Activated CD8-positive, alpha-beta T cell treated with anti-CD3 and anti-CD28 coated beads, Interleukin-2, amount 10 ng/mL, durations not matched to agents 7 days and 5 days (primary cell): ENCODE data around the gene ADARB1. TPM values are rescaled to one million over a fixed set of nuclear protein-coding genes. Genes with fewer than 3 reads are reported as not detected.
"Not testable (repeated sequence)": the region's sequence is repeated elsewhere in the genome, so short reads cannot be mapped to it uniquely, and the experiment has no call there.

Experiments used
- ATAC-seq: fragments of 150-1000 bp; cut with Tn5 transposase; one replicate; pipeline ENCODE4 v1.10.0; 2021; ENCODE audit warnings: moderate library complexity
- CTCF ChIA-PET: fragments of 350-600 bp; sonication (Branson Sonifier 250); formaldehyde crosslinking; loops from one replicate; lab custom pipeline; 2021; ENCODE audit warnings: antibody characterized with exemption; lab: Charles Lee
- POLR2A ChIA-PET: fragments of 350-600 bp; sonication (Branson Sonifier 250); formaldehyde crosslinking; loops from one replicate; lab custom pipeline; 2021; ENCODE audit warnings: antibody characterized with exemption; lab: Charles Lee
- DNase-seq: peaks from one replicate; pipeline ENCODE4 v3.0.0-alpha.2; 2020
- H3K27ac Mint-ChIP-seq: one replicate; pipeline ENCODE4 v1.8.0; 2021; ENCODE audit warnings: mild to moderate bottlenecking, mixed read lengths
- H3K27me3 Mint-ChIP-seq: one replicate; pipeline ENCODE4 v1.8.0; 2021; ENCODE audit warnings: low read depth, mixed read lengths
- H3K36me3 Mint-ChIP-seq: one replicate; pipeline ENCODE4 v1.8.0; 2021; ENCODE audit warnings: low read depth, mixed read lengths
- H3K4me1 Mint-ChIP-seq: one replicate; pipeline ENCODE4 v1.8.0; 2021; ENCODE audit warnings: low read depth, mixed read lengths
- H3K4me3 Mint-ChIP-seq: one replicate; pipeline ENCODE4 v1.8.0; 2021; ENCODE audit warnings: mild to moderate bottlenecking, mixed read lengths
- H3K9me3 Mint-ChIP-seq: one replicate; pipeline ENCODE4 v1.8.0; 2022; ENCODE audit warnings: mixed read lengths; ENCODE audit not compliant: insufficient read depth
- total RNA-seq, 2 experiments: library from RNA; stranded (reverse); gene quantifications; one replicate each; pipeline ENCODE4 v1.2.3, GENCODE V29; 2021

Gene ADARB1
- total RNA-seq, 2 experiments from 2014 or later: 52.9 to 66.2 TPM

- ChIA-PET POLR2A (interaction anchor here (1.1 kb wide), 1 partner anchor 66 kb away, joined by 3 read pairs; no protein-coding TSS in a partner anchor), CTCF (interaction anchor here (0.5 to 5.0 kb wide), 2 partner anchors 189 to 382 kb away, joined by 3 to 154 read pairs; no protein-coding TSS in a partner anchor)
- ATAC-seq: no peak
Observed at GRCh38 chr21:45135122-45135521, 60.7 kb downstream of the ADARB1 start.

GRCh38 chr21:45135868-45136267 lies 61.5 kb downstream of the ADARB1 start:
- H3K36me3 Mint-ChIP-seq: peaks cover 12% of the 10 kb centered on the region
- no peak for DNase-seq
- H3K9me3 Mint-ChIP-seq: no peaks in the 10 kb centered on the region
- ATAC-seq: no peak
- H3K27ac Mint-ChIP-seq: no peak overlapping the region
- ChIA-PET CTCF (interaction anchor here (1.4 to 7.6 kb wide), 10 partner anchors 11 to 304 kb away, joined by 5 to 154 read pairs (median 44); partner anchors contain the start of gene SLX9), POLR2A (interaction anchor here (1.1 kb wide), 1 partner anchor 66 kb away, joined by 3 read pairs; no protein-coding TSS in a partner anchor)
- peaks cover 13% of the 10 kb centered on the region for H3K4me1 Mint-ChIP-seq
- H3K27me3 Mint-ChIP-seq: no peaks in the 10 kb centered on the region
- no peak overlapping the region for H3K4me3 Mint-ChIP-seq

More at GRCh38 chr21:45135122-45135521, 60.7 kb downstream of the ADARB1 start:
- H3K27ac Mint-ChIP-seq: no peak overlapping the region
- DNase-seq: no peak
- H3K4me3 Mint-ChIP-seq: no peak overlapping the region
- peaks cover 12% of the 10 kb centered on the region for H3K4me1 Mint-ChIP-seq
- no peaks in the 10 kb centered on the region for H3K9me3 Mint-ChIP-seq
- no peaks in the 10 kb centered on the region for H3K27me3 Mint-ChIP-seq
- peaks cover 12% of the 10 kb centered on the region for H3K36me3 Mint-ChIP-seq

GRCh38 chr21:45136500-45136899 lies 62.1 kb downstream of the ADARB1 start:
- Mint-ChIP-seq H3K27me3 (no peaks in the 10 kb centered on the region), H3K9me3 (no peaks in the 10 kb centered on the region), H3K4me3 (no peak overlapping the region), H3K4me1 (peaks cover 13% of the 10 kb centered on the region), H3K27ac (no peak overlapping the region), H3K36me3 (peaks cover 10% of the 10 kb centered on the region)
- ChIA-PET CTCF (interaction anchor here (0.6 to 7.6 kb wide), 35 partner anchors 8 to 342 kb away, joined by 3 to 162 read pairs (median 13); partner anchors contain the start of genes POFUT2 and SLX9), POLR2A (no interaction called here)
- no peak for DNase-seq
- no peak for ATAC-seq

- DNase-seq (peak; percentile 76), ATAC-seq (peak; percentile 43)
- Mint-ChIP-seq H3K27me3 (no peaks in the 10 kb centered on the region), H3K27ac (no peak overlapping the region), H3K36me3 (peaks cover 10% of the 10 kb centered on the region), H3K9me3 (no peaks in the 10 kb centered on the region), H3K4me1 (peaks cover 13% of the 10 kb centered on the region), H3K4me3 (no peak overlapping the region)
- ChIA-PET POLR2A (interaction anchor here (0.8 kb wide), 1 partner anchor 60 kb away, joined by 3 read pairs; no protein-coding TSS in a partner anchor), CTCF (interaction anchor here (0.6 to 7.6 kb wide), 46 partner anchors 9 to 414 kb away, joined by 3 to 162 read pairs (median 5); partner anchors contain the start of genes POFUT2 and SLX9)
Observed at GRCh38 chr21:45136927-45137611, 62.7 kb downstream of the ADARB1 start.

GRCh38 chr21:45137612-45137937 lies 63.2 kb downstream of the ADARB1 start:
- no peak for DNase-seq
- H3K27me3 Mint-ChIP-seq: no peaks in the 10 kb centered on the region
- CTCF ChIA-PET: interaction anchor here (1.0 to 7.6 kb wide), 47 partner anchors 9 to 455 kb away, joined by 3 to 162 read pairs (median 6); partner anchors contain the start of genes POFUT2 and SLX9
- ATAC-seq: no peak
- peak overlapping the region; percentile 3 for H3K27ac Mint-ChIP-seq
- H3K9me3 Mint-ChIP-seq: no peaks in the 10 kb centered on the region
- H3K4me1 Mint-ChIP-seq: peaks cover 11% of the 10 kb centered on the region
- POLR2A ChIA-PET: interaction anchor here (0.8 kb wide), 1 partner anchor 61 kb away, joined by 3 read pairs; no protein-coding TSS in a partner anchor
- H3K4me3 Mint-ChIP-seq: no peak overlapping the region
- H3K36me3 Mint-ChIP-seq: peaks cover 9% of the 10 kb centered on the region

- Mint-ChIP-seq H3K4me1 (peaks cover 10% of the 10 kb centered on the region), H3K4me3 (no peak overlapping the region), H3K27me3 (no peaks in the 10 kb centered on the region), H3K9me3 (no peaks in the 10 kb centered on the region), H3K27ac (no peak overlapping the region), H3K36me3 (peaks cover 10% of the 10 kb centered on the region)
- POLR2A ChIA-PET: interaction anchor here (0.6 kb wide), 1 partner anchor 89 kb away, joined by 3 read pairs; no protein-coding TSS in a partner anchor
- ATAC-seq: peak; percentile 56
- peak; percentile 80 for DNase-seq
- CTCF ChIA-PET: interaction anchor here (0.6 to 7.6 kb wide), 52 partner anchors 9 to 454 kb away, joined by 3 to 162 read pairs (median 6); partner anchors contain the start of genes POFUT2, SLX9 and UBE2G2
Observed at GRCh38 chr21:45138199-45139002, 64.0 kb downstream of the ADARB1 start.

- H3K9me3 Mint-ChIP-seq, DNase-seq, H3K27me3 Mint-ChIP-seq, H3K27ac Mint-ChIP-seq, H3K4me3 Mint-ChIP-seq, ATAC-seq, POLR2A ChIA-PET: not testable (repeated sequence)
- CTCF ChIA-PET: interaction anchor here (0.6 to 7.6 kb wide), 31 partner anchors 8 to 417 kb away, joined by 3 to 162 read pairs (median 13); partner anchors contain the start of genes POFUT2 and SLX9
- Mint-ChIP-seq H3K36me3 (peaks cover 10% of the 10 kb centered on the region), H3K4me1 (peaks cover 10% of the 10 kb centered on the region)
Observed at GRCh38 chr21:45139003-45139360, 64.6 kb downstream of the ADARB1 start.

- no peak for ATAC-seq
- Mint-ChIP-seq H3K36me3 (peaks cover 8% of the 10 kb centered on the region), H3K27me3 (no peaks in the 10 kb centered on the region), H3K4me1 (peaks cover 10% of the 10 kb centered on the region), H3K9me3 (no peaks in the 10 kb centered on the region), H3K27ac (peak overlapping the region; percentile 16), H3K4me3 (no peak overlapping the region)
- ChIA-PET CTCF (interaction anchor here (0.8 to 7.6 kb wide), 23 partner anchors 11 to 307 kb away, joined by 3 to 162 read pairs (median 8); partner anchors contain the start of gene POFUT2), POLR2A (no interaction called here)
- DNase-seq: no peak
Observed at GRCh38 chr21:45139473-45139872, 65.1 kb downstream of the ADARB1 start.

GRCh38 chr21:45140346-45140940 lies 66.1 kb downstream of the ADARB1 start:
- no peak overlapping the region for H3K4me3 Mint-ChIP-seq
- POLR2A ChIA-PET: interaction anchor here (0.6 kb wide), 1 partner anchor 602 kb away, joined by 3 read pairs; no protein-coding TSS in a partner anchor
- CTCF ChIA-PET: interaction anchor here (0.6 to 7.6 kb wide), 31 partner anchors 12 to 321 kb away, joined by 3 to 162 read pairs (median 5); partner anchors contain the start of gene POFUT2
- H3K4me1 Mint-ChIP-seq: peaks cover 10% of the 10 kb centered on the region
- no peak overlapping the region for H3K27ac Mint-ChIP-seq
- H3K27me3 Mint-ChIP-seq: no peaks in the 10 kb centered on the region
- peaks cover 7% of the 10 kb centered on the region for H3K36me3 Mint-ChIP-seq
- DNase-seq (peak; percentile 82), ATAC-seq (peak; percentile 93)
- no peaks in the 10 kb centered on the region for H3K9me3 Mint-ChIP-seq

GRCh38 chr21:45140944-45141343 lies 66.6 kb downstream of the ADARB1 start:
- H3K9me3 Mint-ChIP-seq, POLR2A ChIA-PET, H3K36me3 Mint-ChIP-seq, H3K4me3 Mint-ChIP-seq, H3K27ac Mint-ChIP-seq, H3K27me3 Mint-ChIP-seq, DNase-seq, ATAC-seq: not testable (repeated sequence)
- peaks cover 10% of the 10 kb centered on the region for H3K4me1 Mint-ChIP-seq
- CTCF ChIA-PET: interaction anchor here (0.6 to 7.6 kb wide), 23 partner anchors 11 to 650 kb away, joined by 3 to 162 read pairs (median 6); no protein-coding TSS in a partner anchor
